ENCODE data around the gene CALML5. TPM values are rescaled to one million over a fixed set of nuclear protein-coding genes. Genes with fewer than 3 reads are reported as not detected.
A peak's percentile ranks its signal among the peaks of the same experiment; 100 is the strongest.

The CALML5 gene
- total and polyA plus RNA-seq, 9 of the 15 experiments (the other 6 are each of a cell fraction or from before 2014, with no cell fraction given), result not detected

DNA sequence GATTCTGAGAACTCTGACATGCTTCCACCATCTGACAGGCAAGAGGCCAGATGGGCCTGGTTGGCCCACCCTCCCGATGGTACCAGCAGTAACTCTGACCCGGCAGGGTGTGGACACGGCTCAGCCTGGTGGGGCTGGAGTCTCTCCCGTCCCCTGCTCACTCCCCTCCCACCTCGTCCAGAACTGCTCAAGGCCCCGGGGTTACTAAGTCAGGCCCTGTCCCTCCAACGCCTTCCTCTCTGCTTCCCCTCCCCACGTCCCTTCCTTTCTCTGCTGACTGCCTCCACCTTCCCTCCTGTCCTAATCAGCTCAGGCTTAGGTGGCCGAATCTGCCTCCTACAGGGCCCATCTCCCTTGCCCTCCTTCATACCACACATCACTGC, 12.5 kb downstream of the CALML5 start (continued):
- TF ChIP-seq CBFA2T3 (IDR thresholded peaks at IDR 0.05), result peak; percentile 18; the same call in 1 of the 2 replicates
- 0 out of 4 replicates have a peak, but pooled peaks of 1 of the 2 experiments have one; percentile 3 for TF ChIP-seq TRIM24 (IDR thresholded peaks at IDR 0.05)
- TF ChIP-seq ZNF696 (CRISPR knock-in tag; conservative IDR thresholded peaks at IDR 0.05), result no peak
- no peak for TF ChIP-seq RFX7 (CRISPR knock-in tag; IDR thresholded peaks at IDR 0.05)
- TF ChIP-seq BACH1 (tag; IDR thresholded peaks at IDR 0.05), result no peak
- no peak for TF ChIP-seq CCAR2 (IDR thresholded peaks at IDR 0.05; ENCODE audit: low read depth, low read length)
- TF ChIP-seq ZNF586 (CRISPR knock-in tag; conservative IDR thresholded peaks at IDR 0.05), result no peak
- no peak for TF ChIP-seq ZNF232 (CRISPR knock-in tag; IDR thresholded peaks at IDR 0.05)
- TF ChIP-seq PYGO2 (tag; IDR thresholded peaks at IDR 0.05), result no peak
- TF ChIP-seq ZC3H11A (IDR thresholded peaks at IDR 0.05; ENCODE audit: low read depth, low read length), result no peak
- TF ChIP-seq, protein P1, sequence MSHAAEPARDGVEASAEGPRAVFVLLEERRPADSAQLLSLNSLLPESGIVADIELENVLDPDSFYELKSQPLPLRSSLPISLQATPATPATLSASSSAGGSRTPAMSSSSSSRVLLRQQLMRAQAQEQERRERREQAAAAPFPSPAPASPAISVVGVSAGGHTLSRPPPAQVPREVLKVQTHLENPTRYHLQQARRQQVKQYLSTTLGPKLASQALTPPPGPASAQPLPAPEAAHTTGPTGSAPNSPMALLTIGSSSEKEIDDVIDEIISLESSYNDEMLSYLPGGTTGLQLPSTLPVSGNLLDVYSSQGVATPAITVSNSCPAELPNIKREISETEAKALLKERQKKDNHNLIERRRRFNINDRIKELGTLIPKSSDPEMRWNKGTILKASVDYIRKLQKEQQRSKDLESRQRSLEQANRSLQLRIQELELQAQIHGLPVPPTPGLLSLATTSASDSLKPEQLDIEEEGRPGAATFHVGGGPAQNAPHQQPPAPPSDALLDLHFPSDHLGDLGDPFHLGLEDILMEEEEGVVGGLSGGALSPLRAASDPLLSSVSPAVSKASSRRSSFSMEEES (CRISPR knock-in tag; IDR thresholded peaks at IDR 0.05), result no peak
- TF ChIP-seq LCOR (CRISPR knock-in tag; IDR thresholded peaks at IDR 0.05), result no peak
- TF ChIP-seq CTBP1 (IDR thresholded peaks at IDR 0.05; ENCODE audit: borderline replicate concordance), result no peak
- no peak for TF ChIP-seq GTF3C2 (IDR thresholded peaks at IDR 0.05; ENCODE audit: borderline replicate concordance, extremely low read depth, insufficient read length)
- TF ChIP-seq RFX1 (IDR thresholded peaks at IDR 0.05), result no peak
- TF ChIP-seq MCM5 (IDR thresholded peaks at IDR 0.05; ENCODE audit: low read depth), result no peak
- TF ChIP-seq, protein P2, sequence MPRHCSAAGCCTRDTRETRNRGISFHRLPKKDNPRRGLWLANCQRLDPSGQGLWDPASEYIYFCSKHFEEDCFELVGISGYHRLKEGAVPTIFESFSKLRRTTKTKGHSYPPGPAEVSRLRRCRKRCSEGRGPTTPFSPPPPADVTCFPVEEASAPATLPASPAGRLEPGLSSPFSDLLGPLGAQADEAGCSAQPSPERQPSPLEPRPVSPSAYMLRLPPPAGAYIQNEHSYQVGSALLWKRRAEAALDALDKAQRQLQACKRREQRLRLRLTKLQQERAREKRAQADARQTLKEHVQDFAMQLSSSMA (CRISPR knock-in tag; IDR thresholded peaks at IDR 0.05), result 0 out of 2 replicates have a peak, but pooled peaks have one; percentile 44
- no peak for TF ChIP-seq IRF2 (CRISPR knock-in tag; IDR thresholded peaks at IDR 0.05)
- TF ChIP-seq MYBL2 (IDR thresholded peaks at IDR 0.05; ENCODE audit: low read depth), result no peak
- no peak for TF ChIP-seq MYBL2 (CRISPR knock-in tag; IDR thresholded peaks at IDR 0.05; ENCODE audit: borderline replicate concordance)
- no peak for TF ChIP-seq NUFIP1 (IDR thresholded peaks at IDR 0.05; ENCODE audit: partially characterized antibody)
- TF ChIP-seq ETV1 (tag; conservative IDR thresholded peaks at IDR 0.05; ENCODE audit: low read depth), result no peak
- TF ChIP-seq BDP1 (IDR thresholded peaks at IDR 0.05; ENCODE audit: insufficient read depth, insufficient read length), result no peak
- no peak for TF ChIP-seq CREB5 (CRISPR knock-in tag; IDR thresholded peaks at IDR 0.05)
- TF ChIP-seq KDM4B (IDR thresholded peaks at IDR 0.05; ENCODE audit: borderline replicate concordance in 2 of 2, low read depth in 1 of 2), result no peak
- TF ChIP-seq NFATC3 (IDR thresholded peaks at IDR 0.05), result no peak
